Activated CD8-positive, alpha-beta T cell treated with anti-CD3 and anti-CD28 coated beads, Interleukin-2, amount 10 ng/mL, durations not matched to agents 7 days and 5 days (primary cell): ENCODE data around the gene ADRB2. TPM values are rescaled to one million over a fixed set of nuclear protein-coding genes. Genes with fewer than 3 reads are reported as not detected.

Experiments used
- ATAC-seq: fragments of 150-1000 bp; cut with Tn5 transposase; one replicate; pipeline ENCODE4 v1.10.0; 2021; ENCODE audit warnings: moderate library complexity
- CTCF ChIA-PET: fragments of 350-600 bp; sonication (Branson Sonifier 250); formaldehyde crosslinking; loops from one replicate; lab custom pipeline; 2021; ENCODE audit warnings: antibody characterized with exemption; lab: Charles Lee
- POLR2A ChIA-PET: fragments of 350-600 bp; sonication (Branson Sonifier 250); formaldehyde crosslinking; loops from one replicate; lab custom pipeline; 2021; ENCODE audit warnings: antibody characterized with exemption; lab: Charles Lee
- DNase-seq: peaks from one replicate; pipeline ENCODE4 v3.0.0-alpha.2; 2020
- H3K27ac Mint-ChIP-seq: one replicate; pipeline ENCODE4 v1.8.0; 2021; ENCODE audit warnings: mild to moderate bottlenecking, mixed read lengths
- H3K27me3 Mint-ChIP-seq: one replicate; pipeline ENCODE4 v1.8.0; 2021; ENCODE audit warnings: low read depth, mixed read lengths
- H3K36me3 Mint-ChIP-seq: one replicate; pipeline ENCODE4 v1.8.0; 2021; ENCODE audit warnings: low read depth, mixed read lengths
- H3K4me1 Mint-ChIP-seq: one replicate; pipeline ENCODE4 v1.8.0; 2021; ENCODE audit warnings: low read depth, mixed read lengths
- H3K4me3 Mint-ChIP-seq: one replicate; pipeline ENCODE4 v1.8.0; 2021; ENCODE audit warnings: mild to moderate bottlenecking, mixed read lengths
- H3K9me3 Mint-ChIP-seq: one replicate; pipeline ENCODE4 v1.8.0; 2022; ENCODE audit warnings: mixed read lengths; ENCODE audit not compliant: insufficient read depth
- total RNA-seq, 2 experiments: library from RNA; stranded (reverse); gene quantifications; one replicate each; pipeline ENCODE4 v1.2.3, GENCODE V29; 2021

ADRB2 gene
- 1 to 10 TPM; 2.2 to 2.3 TPM for total RNA-seq

DNA sequence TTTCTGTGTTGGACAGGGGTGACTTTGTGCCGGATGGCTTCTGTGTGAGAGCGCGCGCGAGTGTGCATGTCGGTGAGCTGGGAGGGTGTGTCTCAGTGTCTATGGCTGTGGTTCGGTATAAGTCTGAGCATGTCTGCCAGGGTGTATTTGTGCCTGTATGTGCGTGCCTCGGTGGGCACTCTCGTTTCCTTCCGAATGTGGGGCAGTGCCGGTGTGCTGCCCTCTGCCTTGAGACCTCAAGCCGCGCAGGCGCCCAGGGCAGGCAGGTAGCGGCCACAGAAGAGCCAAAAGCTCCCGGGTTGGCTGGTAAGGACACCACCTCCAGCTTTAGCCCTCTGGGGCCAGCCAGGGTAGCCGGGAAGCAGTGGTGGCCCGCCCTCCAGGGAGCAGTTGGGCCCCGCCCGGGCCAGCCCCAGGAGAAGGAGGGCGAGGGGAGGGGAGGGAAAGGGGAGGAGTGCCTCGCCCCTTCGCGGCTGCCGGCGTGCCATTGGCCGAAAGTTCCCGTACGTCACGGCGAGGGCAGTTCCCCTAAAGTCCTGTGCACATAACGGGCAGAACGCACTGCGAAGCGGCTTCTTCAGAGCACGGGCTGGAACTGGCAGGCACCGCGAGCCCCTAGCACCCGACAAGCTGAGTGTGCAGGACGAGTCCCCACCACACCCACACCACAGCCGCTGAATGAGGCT, at the start of gene ADRB2:
TSS of gene ADRB2 (plus strand) at position 559 of the 686 bp plus-strand sequence. CDS start 221 bp downstream, outside the sequence.
- Mint-ChIP-seq H3K27ac (peak within 1 kb of the TSS; percentile 84), H3K36me3 (no peaks in the 10 kb centered on the region), H3K9me3 (no peaks in the 10 kb centered on the region), H3K4me3 (peak within 1 kb of the TSS; percentile 78), H3K4me1 (peaks cover 49% of the 10 kb centered on the region), H3K27me3 (peaks cover 65% of the 10 kb centered on the region)
- CTCF ChIA-PET: interaction anchor here (0.9 to 3.4 kb wide), 10 partner anchors 19 to 209 kb away, joined by 3 to 18 read pairs (median 3); no protein-coding TSS in a partner anchor
- DNase-seq (peak; percentile 94), ATAC-seq (peak; percentile 95)
- POLR2A ChIA-PET: interaction anchor here (0.6 to 1.3 kb wide), 3 partner anchors 19 to 26 kb away, joined by 3 read pairs; no protein-coding TSS in a partner anchor

DNA sequence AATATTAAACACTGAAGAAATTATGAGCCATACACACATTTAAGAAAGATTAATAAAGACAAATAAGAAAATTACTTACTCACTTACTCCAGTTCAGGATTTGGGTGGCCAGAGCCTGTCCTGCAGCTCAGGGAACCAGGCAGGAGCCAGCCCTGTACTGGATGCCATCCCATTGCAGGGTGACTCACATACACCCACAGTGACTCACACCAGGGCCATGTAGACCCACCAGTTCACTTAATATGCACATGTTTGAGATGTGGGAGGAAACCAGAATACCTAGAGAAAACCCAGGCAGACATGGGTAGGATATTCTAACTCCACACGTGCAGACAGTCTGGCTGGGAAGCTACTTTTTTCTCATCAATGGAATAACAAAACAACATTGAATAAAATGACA, 49.6 kb upstream of the ADRB2 start:
- DNase-seq: no peak
- Mint-ChIP-seq H3K36me3 (no peaks in the 10 kb centered on the region), H3K27ac (no peak overlapping the region), H3K4me1 (no peaks in the 10 kb centered on the region), H3K9me3 (no peaks in the 10 kb centered on the region), H3K27me3 (peaks cover 19% of the 10 kb centered on the region), H3K4me3 (no peak overlapping the region)
- ATAC-seq: no peak
- ChIA-PET CTCF (interaction anchor here (1.4 to 1.8 kb wide), 2 partner anchors 30 to 44 kb away, joined by 4 read pairs; no protein-coding TSS in a partner anchor), POLR2A (no interaction called here)

DNA sequence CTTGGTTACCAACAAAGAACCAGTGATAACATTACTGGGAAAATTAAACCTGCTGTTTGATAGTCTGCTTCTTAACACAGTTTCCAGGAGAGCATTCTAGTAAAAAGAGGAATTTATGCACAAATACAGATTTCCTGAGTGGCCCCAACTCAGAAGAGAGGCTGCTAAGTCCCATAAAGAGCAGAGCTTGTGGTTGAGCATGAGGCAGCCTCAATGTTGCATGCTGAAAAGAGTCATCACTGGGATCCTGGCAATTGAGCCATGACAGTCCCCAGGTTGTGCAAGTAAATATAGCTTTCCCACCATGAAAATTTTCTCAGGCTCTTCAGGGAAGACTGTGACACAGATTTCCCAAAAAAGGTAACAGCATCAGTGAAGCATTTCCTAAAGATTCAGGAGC, 47.5 kb upstream of the ADRB2 start:
- H3K36me3 Mint-ChIP-seq: no peaks in the 10 kb centered on the region
- H3K27ac Mint-ChIP-seq: no peak overlapping the region
- no peak overlapping the region for H3K4me3 Mint-ChIP-seq
- ChIA-PET CTCF (no interaction called here), POLR2A (interaction anchor here (0.7 kb wide), 1 partner anchor 31 kb away, joined by 4 read pairs; no protein-coding TSS in a partner anchor)
- peaks cover 15% of the 10 kb centered on the region for H3K27me3 Mint-ChIP-seq
- ATAC-seq (no peak), DNase-seq (no peak)
- H3K9me3 Mint-ChIP-seq: no peaks in the 10 kb centered on the region
- H3K4me1 Mint-ChIP-seq: no peaks in the 10 kb centered on the region

DNA sequence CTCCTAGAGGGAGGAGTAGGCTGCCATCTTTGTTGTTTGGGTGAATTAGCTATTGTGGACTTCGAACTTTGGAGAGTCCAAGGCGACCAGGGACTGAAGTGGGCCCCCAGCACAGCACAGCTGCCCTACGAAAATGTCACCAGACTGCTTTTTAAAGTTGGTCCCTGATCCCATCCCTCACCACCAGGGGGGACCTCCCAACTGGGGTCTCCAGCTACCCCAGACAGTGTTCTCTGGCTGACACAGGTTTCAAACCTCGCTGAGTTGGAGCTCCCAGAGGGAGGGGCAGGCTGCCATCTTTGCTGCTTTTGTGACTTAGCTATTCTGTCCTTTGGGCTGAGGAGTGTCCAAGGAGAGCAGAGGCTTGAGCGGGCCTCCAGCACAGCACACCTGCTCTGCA, 45.7 kb upstream of the ADRB2 start:
- CTCF ChIA-PET: interaction anchor here (1.1 kb wide), 1 partner anchor 40 kb away, joined by 3 read pairs; no protein-coding TSS in a partner anchor
- ATAC-seq: no peak
- Mint-ChIP-seq H3K9me3 (no peaks in the 10 kb centered on the region), H3K36me3 (no peaks in the 10 kb centered on the region), H3K27me3 (peaks cover 17% of the 10 kb centered on the region), H3K4me3 (no peak overlapping the region), H3K4me1 (no peaks in the 10 kb centered on the region), H3K27ac (no peak overlapping the region)
- POLR2A ChIA-PET: no interaction called here
- no peak for DNase-seq

DNA sequence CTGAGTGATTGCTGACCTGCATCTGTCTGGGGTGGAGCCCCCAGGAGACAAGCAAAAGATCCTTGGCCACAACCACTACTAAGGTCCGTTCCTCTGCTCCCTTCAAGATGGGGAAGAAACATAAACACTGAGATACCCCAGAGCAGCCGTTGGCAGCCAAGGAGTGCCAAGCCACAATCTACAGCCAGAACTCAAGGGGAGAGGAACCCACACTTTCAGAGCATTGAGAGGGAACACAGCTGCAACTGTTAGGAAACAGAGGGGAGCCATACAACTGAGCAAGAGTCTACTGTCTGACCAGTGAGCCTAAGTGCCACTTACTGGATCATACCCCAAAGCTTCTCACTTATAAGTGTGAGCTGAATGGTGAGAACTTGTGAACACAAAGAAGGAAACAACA, 44.6 kb upstream of the ADRB2 start:
- DNase-seq: no peak
- ChIA-PET CTCF (no interaction called here), POLR2A (no interaction called here)
- Mint-ChIP-seq H3K36me3 (no peaks in the 10 kb centered on the region), H3K27ac (no peak overlapping the region), H3K9me3 (no peaks in the 10 kb centered on the region), H3K4me1 (no peaks in the 10 kb centered on the region), H3K27me3 (peaks cover 21% of the 10 kb centered on the region), H3K4me3 (no peak overlapping the region)
- no peak for ATAC-seq

DNA sequence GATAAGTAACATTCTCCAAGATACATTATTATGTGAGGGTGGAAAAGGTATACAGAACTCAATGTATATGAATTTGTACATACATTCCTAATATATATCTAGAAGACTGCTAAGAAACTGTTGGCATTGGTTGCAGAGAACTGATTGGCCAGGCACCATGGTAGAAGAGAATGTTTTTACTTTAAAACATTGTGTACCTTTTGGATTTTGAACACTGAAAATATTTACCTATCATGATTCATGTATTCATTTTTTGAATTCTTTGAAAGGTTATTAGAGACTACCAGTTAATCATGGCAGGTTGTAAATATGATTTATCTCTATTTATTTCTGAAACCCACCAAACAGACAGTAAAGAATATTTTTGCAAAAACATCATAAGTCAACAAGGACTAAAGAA, 41.2 kb upstream of the ADRB2 start:
- peaks cover 26% of the 10 kb centered on the region for H3K27me3 Mint-ChIP-seq

DNA sequence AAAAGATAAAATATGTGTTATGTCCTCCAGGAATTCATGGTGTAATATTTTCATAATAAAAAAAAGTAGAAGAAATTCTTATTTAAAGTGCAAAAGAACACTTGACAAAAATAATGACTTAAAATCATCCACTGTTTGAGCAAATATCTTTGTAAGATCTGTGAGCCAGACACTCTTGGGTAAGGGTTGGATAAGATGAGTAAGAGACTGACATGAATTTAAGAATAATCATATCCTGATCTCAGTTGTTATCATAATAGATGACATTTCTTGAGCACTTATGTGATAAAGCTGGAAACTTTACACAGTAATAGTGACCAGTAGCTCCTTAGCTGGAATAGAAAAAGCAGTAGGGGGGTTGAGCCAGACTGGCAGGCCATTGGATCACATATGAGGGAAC, 40.0 kb upstream of the ADRB2 start:
- no peak for ATAC-seq
- Mint-ChIP-seq H3K9me3 (no peaks in the 10 kb centered on the region), H3K36me3 (no peaks in the 10 kb centered on the region), H3K4me1 (peaks cover 7% of the 10 kb centered on the region), H3K27me3 (peaks cover 26% of the 10 kb centered on the region), H3K4me3 (no peak overlapping the region), H3K27ac (no peak overlapping the region)
- POLR2A ChIA-PET: interaction anchor here (0.6 kb wide), 1 partner anchor 38 kb away, joined by 4 read pairs; no protein-coding TSS in a partner anchor
- no peak for DNase-seq
- CTCF ChIA-PET: interaction anchor here (0.9 to 1.0 kb wide), 2 partner anchors 56 to 171 kb away, joined by 3 to 4 read pairs; no protein-coding TSS in a partner anchor

More for the DNA sequence above, 41.2 kb upstream of the ADRB2 start:
- H3K9me3 Mint-ChIP-seq: no peaks in the 10 kb centered on the region
- ChIA-PET POLR2A (no interaction called here), CTCF (no interaction called here)
- H3K27ac Mint-ChIP-seq: no peak overlapping the region
- ATAC-seq: no peak
- H3K4me1 Mint-ChIP-seq: no peaks in the 10 kb centered on the region
- no peak for DNase-seq
- H3K36me3 Mint-ChIP-seq: no peaks in the 10 kb centered on the region
- no peak overlapping the region for H3K4me3 Mint-ChIP-seq

DNA sequence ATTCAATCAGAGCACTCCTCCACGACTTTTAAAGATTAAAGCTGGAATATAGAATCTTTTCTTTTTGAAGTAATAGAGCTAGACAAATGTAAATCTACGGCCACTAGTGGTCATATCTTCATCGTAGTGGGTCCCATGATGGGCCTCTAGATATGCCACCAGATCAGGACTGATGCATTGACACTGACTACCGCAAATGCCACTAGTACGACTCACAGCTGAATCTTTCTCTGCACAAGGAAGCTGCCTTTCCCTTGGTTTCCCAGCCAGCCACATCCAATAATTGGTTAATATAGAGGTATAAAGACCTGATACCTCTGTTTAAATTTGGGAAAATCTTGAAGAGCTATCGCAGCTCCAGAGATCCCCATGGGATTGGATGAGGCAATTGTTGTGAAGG, 37.8 kb upstream of the ADRB2 start:
- peaks cover 20% of the 10 kb centered on the region for H3K4me1 Mint-ChIP-seq
- no peak overlapping the region for H3K27ac Mint-ChIP-seq
- H3K9me3 Mint-ChIP-seq: no peaks in the 10 kb centered on the region
- DNase-seq (no peak), ATAC-seq (no peak)
- no peak overlapping the region for H3K4me3 Mint-ChIP-seq
- POLR2A ChIA-PET: no interaction called here
- CTCF ChIA-PET: interaction anchor here (0.7 to 4.6 kb wide), 4 partner anchors 32 to 169 kb away, joined by 3 to 18 read pairs (median 6); no protein-coding TSS in a partner anchor
- no peaks in the 10 kb centered on the region for H3K36me3 Mint-ChIP-seq
- H3K27me3 Mint-ChIP-seq: peaks cover 19% of the 10 kb centered on the region

DNA sequence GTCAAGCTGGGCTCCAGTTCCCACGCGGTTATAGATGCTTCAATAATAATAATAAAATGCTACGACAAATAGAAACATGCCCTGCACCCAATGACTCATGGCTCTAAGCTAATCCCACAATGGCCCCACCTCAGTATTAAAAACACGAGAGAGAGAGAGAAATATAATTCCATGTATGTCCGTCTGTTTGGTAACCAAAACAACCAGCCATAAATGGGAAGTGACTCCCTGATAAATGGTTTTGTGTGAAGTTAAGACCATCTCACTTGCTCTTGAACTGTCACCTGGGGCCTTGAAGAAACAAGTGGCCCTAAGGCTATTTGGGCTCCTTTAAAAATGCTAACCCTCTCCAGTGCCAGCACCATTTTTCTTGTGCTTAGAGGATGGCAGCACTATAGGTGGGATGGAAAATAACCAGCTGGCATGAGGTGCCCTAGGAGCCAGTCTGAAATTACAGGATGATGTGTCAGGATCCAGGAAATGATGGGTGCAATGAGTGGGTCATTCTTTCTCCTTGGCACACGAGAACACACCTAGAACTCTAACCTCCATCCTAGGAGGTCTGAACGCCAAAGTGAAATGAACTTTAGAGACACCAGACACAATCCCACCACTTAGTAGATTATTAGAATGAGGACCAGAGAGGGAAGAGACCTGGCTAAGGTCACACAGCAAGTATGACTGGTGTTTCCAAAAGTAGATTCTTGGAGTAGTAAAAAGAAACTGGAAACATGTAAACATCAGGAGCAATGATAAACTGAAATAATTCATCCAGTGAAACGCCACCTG, 35.7 kb upstream of the ADRB2 start:
- no peak for DNase-seq
- H3K27ac Mint-ChIP-seq: no peak overlapping the region
- H3K27me3 Mint-ChIP-seq: peaks cover 18% of the 10 kb centered on the region
- no peak for ATAC-seq
- POLR2A ChIA-PET: no interaction called here
- CTCF ChIA-PET: interaction anchor here (0.9 to 4.6 kb wide), 7 partner anchors 17 to 244 kb away, joined by 3 to 18 read pairs (median 4); no protein-coding TSS in a partner anchor
- H3K4me3 Mint-ChIP-seq: no peak overlapping the region
- H3K36me3 Mint-ChIP-seq: no peaks in the 10 kb centered on the region
- H3K4me1 Mint-ChIP-seq: peaks cover 26% of the 10 kb centered on the region
- no peaks in the 10 kb centered on the region for H3K9me3 Mint-ChIP-seq

DNA sequence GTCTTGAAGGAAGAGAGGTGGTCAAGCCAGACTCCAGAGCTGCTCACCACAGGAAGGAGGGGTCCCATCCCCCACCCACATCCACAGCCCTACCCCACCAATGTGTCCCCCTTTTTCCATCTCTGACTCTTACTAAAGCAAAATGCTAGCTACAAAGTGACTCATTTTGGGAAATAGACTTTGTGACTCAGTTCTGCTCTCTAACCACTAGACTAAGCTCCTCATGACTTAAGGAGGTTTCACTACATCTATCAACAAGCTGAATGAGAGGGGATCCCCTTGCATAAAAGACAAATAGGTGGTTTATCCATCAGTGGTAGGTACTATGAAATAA, 35.1 kb upstream of the ADRB2 start:
- POLR2A ChIA-PET: no interaction called here
- Mint-ChIP-seq H3K4me1 (peaks cover 26% of the 10 kb centered on the region), H3K9me3 (no peaks in the 10 kb centered on the region), H3K27ac (no peak overlapping the region), H3K4me3 (no peak overlapping the region), H3K27me3 (peaks cover 18% of the 10 kb centered on the region), H3K36me3 (no peaks in the 10 kb centered on the region)
- ATAC-seq: peak; percentile 57
- CTCF ChIA-PET: interaction anchor here (1.0 to 4.6 kb wide), 5 partner anchors 30 to 244 kb away, joined by 3 to 18 read pairs (median 6); no protein-coding TSS in a partner anchor
- DNase-seq: peak; percentile 32

DNA sequence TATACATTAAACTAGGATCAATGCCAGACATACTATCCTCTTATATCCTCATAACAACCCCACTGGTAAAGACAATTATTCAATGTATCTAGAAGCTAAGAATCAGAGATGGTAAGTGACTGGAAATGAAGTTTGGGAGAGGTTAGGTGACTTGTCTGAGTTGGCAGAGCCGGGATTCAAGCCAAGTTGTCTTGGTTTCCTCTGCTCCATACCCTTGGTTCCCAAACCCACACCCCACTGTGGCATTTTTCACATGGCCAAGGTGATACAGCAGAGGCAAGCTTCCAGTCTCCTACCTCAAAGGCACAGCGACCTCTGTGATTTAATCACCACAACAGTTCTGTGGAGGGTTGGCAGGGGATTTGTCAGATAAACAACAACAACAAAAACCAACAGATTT, 34.7 kb upstream of the ADRB2 start:
- Mint-ChIP-seq H3K36me3 (no peaks in the 10 kb centered on the region), H3K4me1 (peaks cover 26% of the 10 kb centered on the region), H3K27me3 (peaks cover 14% of the 10 kb centered on the region), H3K27ac (no peak overlapping the region), H3K4me3 (no peak overlapping the region), H3K9me3 (no peaks in the 10 kb centered on the region)
- DNase-seq: no peak
- CTCF ChIA-PET: interaction anchor here (1.0 to 4.6 kb wide), 5 partner anchors 30 to 243 kb away, joined by 3 to 18 read pairs (median 6); no protein-coding TSS in a partner anchor
- ATAC-seq: no peak
- POLR2A ChIA-PET: no interaction called here
